G401 (cell line): ENCODE measurements around the gene CD47. TPM values are rescaled to one million over a fixed set of nuclear protein-coding genes. Genes with fewer than 3 reads are reported as not detected.

Source experiments
- DNase-seq: peaks from one replicate; pipeline ENCODE4 v3.0.0-alpha.2; 2015; ENCODE audit warnings: low spot score
- in situ Hi-C: cut with HindIII; loops from 2 replicates; pipeline ENCODE4 v1.10.0; 2016; ENCODE audit warnings: low sequenced_read_pairs, mixed read lengths
- total RNA-seq: library from RNA; depleted of rRNA; stranded (reverse); fragments of >200 nt; shearing (Covaris generic); gene quantifications from 2 replicates; pipeline ENCODE4 v1.2.3, GENCODE V29; 2014

CD47 gene
- total RNA-seq, 1 experiment from 2014 or later = 0.85 TPM

GRCh38 chr3:108028896-108029295 is 61.9 kb downstream of the CD47 start:
- no peak for DNase-seq
- in situ Hi-C loops = no loop called here

GRCh38 chr3:108025177-108025576 is 65.7 kb downstream of the CD47 start:
- DNase-seq = no peak
- in situ Hi-C loops = no loop called here

- DNase-seq = no peak
- in situ Hi-C loops = no loop called here
Measured at GRCh38 chr3:108024146-108024850, 66.5 kb downstream of the CD47 start.

- in situ Hi-C loops = no loop called here
- DNase-seq = no peak
Measured at GRCh38 chr3:108022256-108023150, 68.3 kb downstream of the CD47 start.

- in situ Hi-C loops = no loop called here
- no peak for DNase-seq
Measured at GRCh38 chr3:108021533-108021932, 69.3 kb downstream of the CD47 start.

- DNase-seq = no peak
- in situ Hi-C loops = no loop called here
Measured at GRCh38 chr3:108021131-108021530, 69.7 kb downstream of the CD47 start.

GRCh38 chr3:108018552-108018951 is 72.3 kb downstream of the CD47 start:
- in situ Hi-C loops = no loop called here
- DNase-seq = no peak

- DNase-seq = no peak
- in situ Hi-C loops = no loop called here
Measured at GRCh38 chr3:108017587-108017986, 73.2 kb downstream of the CD47 start.

- no peak for DNase-seq
- in situ Hi-C loops = no loop called here
Measured at GRCh38 chr3:108014943-108015342, 75.9 kb downstream of the CD47 start.

GRCh38 chr3:108013141-108014055 is 77.4 kb downstream of the CD47 start:
- DNase-seq = peak; percentile 70
- in situ Hi-C loops = no loop called here

GRCh38 chr3:108012304-108012703 is 78.5 kb downstream of the CD47 start:
- DNase-seq = no peak
- in situ Hi-C loops = no loop called here

GRCh38 chr3:108011616-108012015 is 79.2 kb downstream of the CD47 start:
- no peak for DNase-seq
- in situ Hi-C loops = no loop called here

GRCh38 chr3:108008931-108009639 is 81.7 kb downstream of the CD47 start:
- in situ Hi-C loops = no loop called here
- no peak for DNase-seq

- DNase-seq = no peak
- in situ Hi-C loops = no loop called here
Measured at GRCh38 chr3:108008106-108008505, 82.7 kb downstream of the CD47 start.

- peak; percentile 55 for DNase-seq
- in situ Hi-C loops = no loop called here
Measured at GRCh38 chr3:108006881-108007331, 83.9 kb downstream of the CD47 start.

- in situ Hi-C loops = no loop called here
- peak; percentile 66 for DNase-seq
Measured at GRCh38 chr3:108006077-108006771, 84.6 kb downstream of the CD47 start.

GRCh38 chr3:108004647-108005046 is 86.2 kb downstream of the CD47 start:
- no peak for DNase-seq
- in situ Hi-C loops = no loop called here

- DNase-seq = peak; percentile 57
- in situ Hi-C loops = no loop called here
Measured at GRCh38 chr3:108001457-108001856, 89.4 kb downstream of the CD47 start.
